K562 (cell line): ENCODE measurements around the gene LINC00305. TPM values are rescaled to one million over a fixed set of nuclear protein-coding genes. Genes with fewer than 3 reads are reported as not detected.

ENCODE experiments used
- ATAC-seq: fragments of 200-7000 bp; cut with Tn5 transposase; 3 replicates; pipeline ENCODE4 v1.9.1; 2020; ENCODE audit warnings: moderate library complexity
- BruUV-seq: library from RNA; stranded (reverse); fragments of 400-500 nt; replicated peaks from 2 replicates; lab custom pipeline; 2021; lab: Mats Ljungman, UMichigan
- CTCF ChIA-PET: fragments of 300-600 bp; formaldehyde crosslinking; extraction: SDS; loops from one replicate; lab custom pipeline; 2021; ENCODE audit warnings: low intra/inter-chr PET ratio; lab: Yijun Ruan, JAX
- POLR2A ChIA-PET: fragments of 300-600, 350-650 bp; sonication (Branson Sonifier 250); formaldehyde crosslinking; extraction: SDS; loops from one replicate; lab custom pipeline; 2021; ENCODE audit warnings: antibody characterized with exemption, inconsistent platforms; lab: Yijun Ruan, JAX
- DNase-seq, 4 experiments: peaks; one replicate each; pipeline versions ENCODE4 v3.0.0 to v3.0.0-alpha.2; 2011 to 2018; ENCODE audit warnings: low spot score in 3 of 4, mixed read lengths in 3 of 4; ENCODE audit errors: extremely low read depth in 1 of 4
- FAIRE-seq: peaks from 2 replicates; lab custom pipeline; 2011; peaks lifted over from hg19 to GRCh38; lab: Jason Lieb, UNC
- H2AFZ ChIP-seq: 2 replicates; pipeline ENCODE4 v1.6.0; 2011; ENCODE audit warnings: low read depth, low read length, control low read depth, inconsistent platforms
- H3K27ac ChIP-seq: fragments of 200-600 bp; 3 replicates; pipeline ENCODE4 v1.8.0; 2011; ENCODE audit warnings: low read depth, mild to moderate bottlenecking, control low read depth, inconsistent platforms, low read length, moderate library complexity, mixed read lengths; ENCODE audit errors: extremely low read depth
- H3K27me3 ChIP-seq, 2 experiments: fragments of 300-600 bp in 1 of 2; 2 replicates in 1 of 2; 3 replicates in 1 of 2; pipeline versions ENCODE4 v1.6.0 to v1.8.0; 2011; ENCODE audit warnings: inconsistent platforms in 2 of 2, low read length in 2 of 2, mild to moderate bottlenecking in 1 of 2, mixed read lengths in 1 of 2, moderate library complexity in 1 of 2; ENCODE audit not compliant: control insufficient read depth in 2 of 2, insufficient read depth in 2 of 2
- H3K36me3 ChIP-seq: fragments of 300-600 bp; 3 replicates; pipeline ENCODE4 v1.8.0; 2011; ENCODE audit warnings: mild to moderate bottlenecking, low read length, inconsistent platforms; ENCODE audit not compliant: control insufficient read depth, insufficient read depth
- H3K4me1 ChIP-seq, 2 experiments: fragments of 200-600 bp in 1 of 2; replicated peaks in 1 of 2; 2 replicates in 1 of 2; 3 replicates in 1 of 2; pipeline versions ENCODE4 v1.5.1 to v1.8.0; 2011; ENCODE audit warnings: inconsistent platforms in 2 of 2, low read length in 2 of 2, mild to moderate bottlenecking in 1 of 2, mixed read lengths in 1 of 2, moderate library complexity in 1 of 2; ENCODE audit not compliant: control insufficient read depth in 2 of 2, insufficient read depth in 2 of 2
- H3K4me2 ChIP-seq: 2 replicates; pipeline ENCODE4 v1.6.1; 2011; ENCODE audit warnings: low read length, control low read depth, inconsistent platforms, mixed read lengths; ENCODE audit not compliant: insufficient read depth
- H3K4me3 ChIP-seq: fragments of 200-600 bp; sonication (generic), shearing (Covaris generic); 2 replicates; pipeline ENCODE4 v1.5.1; 2016; ENCODE audit warnings: control low read depth, inconsistent platforms
- H3K79me2 ChIP-seq: fragments of 200-600 bp; 3 replicates; pipeline ENCODE4 v1.8.0; 2011; ENCODE audit warnings: low read length, inconsistent platforms; ENCODE audit not compliant: control insufficient read depth, insufficient read depth
- H3K9ac ChIP-seq, 2 experiments: 2 replicates each; pipeline versions ENCODE4 v1.6.0 to v1.6.1; 2011; ENCODE audit warnings: low read depth in 2 of 2, low read length in 2 of 2, control low read depth in 1 of 2, inconsistent platforms in 1 of 2, mild to moderate bottlenecking in 1 of 2, mixed read lengths in 1 of 2; ENCODE audit not compliant: insufficient read depth in 1 of 2
- H3K9me1 ChIP-seq: one replicate; pipeline ENCODE4 v1.6.0; 2011; ENCODE audit warnings: inconsistent platforms, mild to moderate bottlenecking, low read length, moderate library complexity; ENCODE audit not compliant: control insufficient read depth, insufficient read depth
- H3K9me3 ChIP-seq: replicated peaks from 2 replicates; pipeline ENCODE4 v1.5.1; 2011; ENCODE audit warnings: low read depth, low read length, inconsistent platforms; ENCODE audit not compliant: control insufficient read depth, insufficient read depth
- H4K20me1 ChIP-seq: replicated peaks from 2 replicates; pipeline ENCODE4 v1.6.1; 2011; ENCODE audit warnings: low read length, inconsistent platforms, mixed read lengths; ENCODE audit not compliant: control insufficient read depth, insufficient read depth
- DMBX1 ChIP-seq: fragments of 250-450 bp; sonication (Bioruptor Pico); IDR thresholded peaks from 2 replicates; pipeline ENCODE4 v1.8.0; 2022; ENCODE audit warnings: inconsistent platforms, mild to moderate bottlenecking, moderate library complexity, borderline replicate concordance
- ETV1 ChIP-seq: fragments of 450-650 bp; conservative IDR thresholded peaks from 2 replicates; pipeline ENCODE4 v1.6.1; 2016; ENCODE audit warnings: missing genetic modification characterization, control low read depth, low read depth, missing compliant biosample characterization
- LEF1 ChIP-seq: fragments of 450-650 bp; IDR thresholded peaks from 2 replicates; pipeline ENCODE4 v1.6.1; 2016; ENCODE audit warnings: mild to moderate bottlenecking
- MYBL2 ChIP-seq, 2 experiments: fragments of 450-650 bp in 1 of 2; sonication (generic) in 1 of 2; formaldehyde crosslinking in 1 of 2; IDR thresholded peaks; 2 replicates each; pipeline versions ENCODE4 v1.6.1 to v1.8.1; 2017 to 2022; ENCODE audit warnings: borderline replicate concordance in 1 of 2, inconsistent platforms in 1 of 2, low read depth in 1 of 2, mild to moderate bottlenecking in 1 of 2, missing genetic modification reagents in 1 of 2, moderate library complexity in 1 of 2
- RFX7 ChIP-seq: fragments of 250-450 bp; sonication (Bioruptor Pico); IDR thresholded peaks from 2 replicates; pipeline ENCODE4 v1.5.1; 2021; ENCODE audit warnings: mild to moderate bottlenecking
- RHOXF2B ChIP-seq: fragments of 250-450 bp; sonication (Bioruptor Pico); conservative IDR thresholded peaks from 2 replicates; pipeline ENCODE4 v1.5.1; 2021
- STAG1 ChIP-seq: sonication (generic); formaldehyde crosslinking; IDR thresholded peaks from 2 replicates; pipeline ENCODE4 v1.5.0; 2020; ENCODE audit warnings: missing genetic modification reagents, borderline replicate concordance
- ZBTB7A ChIP-seq: IDR thresholded peaks from 2 replicates; pipeline ENCODE4 v1.6.1; 2011; ENCODE audit warnings: low read depth, mild to moderate bottlenecking, low read length, moderate library complexity, borderline replicate concordance; ENCODE audit not compliant: control insufficient read depth
- ZNF347 ChIP-seq: fragments of 450-650 bp; formaldehyde crosslinking; IDR thresholded peaks from 2 replicates; pipeline ENCODE4 v1.4.0; 2020; ENCODE audit warnings: low read depth, mild to moderate bottlenecking, moderate library complexity
- ZNF583 ChIP-seq: fragments of 250-450 bp; sonication (Bioruptor Pico); IDR thresholded peaks from 2 replicates; pipeline ENCODE4 v1.4.0; 2020
- WGBS: fragments of 100-300 bp; shearing (Covaris generic); methylation state at CpG from one replicate; pipeline ENCODE4 v1.1.6; 2016; ENCODE audit warnings: low coverage, mixed read lengths; ENCODE audit not compliant: insufficient coverage; ENCODE audit errors: missing lambda C conversion rate; 5-methylcytosine and 5-hydroxymethylcytosine counted together
- in situ Hi-C: fragments of 300-500 bp; cut with MboI; formaldehyde crosslinking; loops from 4 replicates; pipeline ENCODE4 v1.15.0; 2018; ENCODE audit warnings: inconsistent platforms, mixed read lengths
- intact Hi-C: fragments of 100-400 bp; cut with micrococcal nuclease; formaldehyde crosslinking; loops from 2 replicates; pipeline ENCODE4 v1.14.2; 2022
- polyA plus RNA-seq, 8 experiments: library from polyadenylated mRNA; depleted of rRNA in 4 of 8; stranded (reverse) in 5 of 8; unstranded in 3 of 8; fragments of >200 nt; fragmentation: Nextera tagmentation in 2 of 8; fragmentation: Illumina TruSeq in 1 of 8; extraction: Ambion mirVana in 2 of 8; extraction: Trizol in 1 of 8; gene quantifications; 2 replicates each; pipeline versions ENCODE4 v1.2.1 to v1.2.3, GENCODE V29; 2011 to 2014; ENCODE audit warnings: inconsistent platforms in 1 of 8, missing spikeins in 1 of 8
- total RNA-seq, 7 experiments: library from RNA; depleted of rRNA in 6 of 7; stranded (reverse); fragments of >200 nt in 6 of 7; fragmentation: Illumina TruSeq in 2 of 7; extraction: Trizol in 2 of 7; gene quantifications; 2 replicates each; pipeline versions ENCODE4 v1.2.1 to v1.2.3, GENCODE V29; 2011 to 2021; ENCODE audit warnings: low replicate concordance in 1 of 7
- TF ChIP-seq, protein P1 (sequence below): sonication (generic); formaldehyde crosslinking; IDR thresholded peaks from 2 replicates; pipeline ENCODE4 v1.8.0; 2023; ENCODE audit warnings: mild to moderate bottlenecking, missing genetic modification reagents
- TF ChIP-seq, protein P2 (sequence below), 2 experiments: fragments of 150-350 bp in 1 of 2; IDR thresholded peaks; 2 replicates each; pipeline ENCODE4 v1.6.1; 2012 to 2016; ENCODE audit warnings: low read depth in 2 of 2, low read length in 2 of 2, mild to moderate bottlenecking in 1 of 2, moderate library complexity in 1 of 2

The LINC00305 gene
- total and polyA plus RNA-seq, 9 of the 15 experiments (the other 6 are each of a cell fraction or from before 2014, with no cell fraction given) = not detected

DNA sequence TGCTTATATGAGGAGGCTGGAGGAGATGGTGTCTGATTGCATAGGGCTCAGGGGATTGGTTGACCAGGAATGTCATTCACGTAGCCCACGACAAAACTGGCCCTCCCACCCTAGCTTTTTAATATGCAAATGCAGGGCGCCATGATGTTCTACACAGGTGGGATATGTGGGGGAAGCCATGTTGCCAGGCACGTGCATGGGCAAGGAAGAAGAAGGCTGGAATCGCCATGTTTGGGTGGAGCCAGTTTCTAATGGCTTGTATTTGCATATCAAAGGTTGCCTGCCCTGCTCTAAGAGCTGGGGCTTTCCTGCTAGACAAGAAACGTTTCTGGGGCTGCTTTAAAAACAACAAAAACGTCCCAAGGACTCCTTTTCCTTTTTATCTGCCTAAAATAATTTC lies 26.5 kb upstream of the LINC00305 start:
- intact Hi-C loops = no loop called here

More for the DNA sequence above, 26.5 kb upstream of the LINC00305 start:
- H3K9ac ChIP-seq = no peak overlapping the region
- ChIA-PET POLR2A (no interaction called here), CTCF (no interaction called here)
- no peak overlapping the region for H3K4me2 ChIP-seq
- no peaks in the 10 kb centered on the region for H3K79me2 ChIP-seq
- no peaks in the 10 kb centered on the region for H3K36me3 ChIP-seq
- ATAC-seq = no peak
- H4K20me1 ChIP-seq = no peaks in the 10 kb centered on the region
- TF ChIP-seq RFX7 (CRISPR knock-in tag) (no peak), ZNF347 (CRISPR knock-in tag) (no peak), STAG1 (CRISPR knock-in tag) (no peak), LEF1 (no peak), MYBL2 (IDR thresholded peaks at IDR 0.05; ENCODE audit: low read depth) (no peak), MYBL2 (CRISPR knock-in tag; IDR thresholded peaks at IDR 0.05; ENCODE audit: borderline replicate concordance) (no peak), DMBX1 (CRISPR knock-in tag) (no peak), RHOXF2B (no peak), ZBTB7A (no peak), ETV1 (tag) (no peak), ZNF583 (CRISPR knock-in tag) (no peak)
- TF ChIP-seq, protein P1, sequence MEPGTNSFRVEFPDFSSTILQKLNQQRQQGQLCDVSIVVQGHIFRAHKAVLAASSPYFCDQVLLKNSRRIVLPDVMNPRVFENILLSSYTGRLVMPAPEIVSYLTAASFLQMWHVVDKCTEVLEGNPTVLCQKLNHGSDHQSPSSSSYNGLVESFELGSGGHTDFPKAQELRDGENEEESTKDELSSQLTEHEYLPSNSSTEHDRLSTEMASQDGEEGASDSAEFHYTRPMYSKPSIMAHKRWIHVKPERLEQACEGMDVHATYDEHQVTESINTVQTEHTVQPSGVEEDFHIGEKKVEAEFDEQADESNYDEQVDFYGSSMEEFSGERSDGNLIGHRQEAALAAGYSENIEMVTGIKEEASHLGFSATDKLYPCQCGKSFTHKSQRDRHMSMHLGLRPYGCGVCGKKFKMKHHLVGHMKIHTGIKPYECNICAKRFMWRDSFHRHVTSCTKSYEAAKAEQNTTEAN (CRISPR knock-in tag) = no peak
- TF ChIP-seq, protein P2, sequence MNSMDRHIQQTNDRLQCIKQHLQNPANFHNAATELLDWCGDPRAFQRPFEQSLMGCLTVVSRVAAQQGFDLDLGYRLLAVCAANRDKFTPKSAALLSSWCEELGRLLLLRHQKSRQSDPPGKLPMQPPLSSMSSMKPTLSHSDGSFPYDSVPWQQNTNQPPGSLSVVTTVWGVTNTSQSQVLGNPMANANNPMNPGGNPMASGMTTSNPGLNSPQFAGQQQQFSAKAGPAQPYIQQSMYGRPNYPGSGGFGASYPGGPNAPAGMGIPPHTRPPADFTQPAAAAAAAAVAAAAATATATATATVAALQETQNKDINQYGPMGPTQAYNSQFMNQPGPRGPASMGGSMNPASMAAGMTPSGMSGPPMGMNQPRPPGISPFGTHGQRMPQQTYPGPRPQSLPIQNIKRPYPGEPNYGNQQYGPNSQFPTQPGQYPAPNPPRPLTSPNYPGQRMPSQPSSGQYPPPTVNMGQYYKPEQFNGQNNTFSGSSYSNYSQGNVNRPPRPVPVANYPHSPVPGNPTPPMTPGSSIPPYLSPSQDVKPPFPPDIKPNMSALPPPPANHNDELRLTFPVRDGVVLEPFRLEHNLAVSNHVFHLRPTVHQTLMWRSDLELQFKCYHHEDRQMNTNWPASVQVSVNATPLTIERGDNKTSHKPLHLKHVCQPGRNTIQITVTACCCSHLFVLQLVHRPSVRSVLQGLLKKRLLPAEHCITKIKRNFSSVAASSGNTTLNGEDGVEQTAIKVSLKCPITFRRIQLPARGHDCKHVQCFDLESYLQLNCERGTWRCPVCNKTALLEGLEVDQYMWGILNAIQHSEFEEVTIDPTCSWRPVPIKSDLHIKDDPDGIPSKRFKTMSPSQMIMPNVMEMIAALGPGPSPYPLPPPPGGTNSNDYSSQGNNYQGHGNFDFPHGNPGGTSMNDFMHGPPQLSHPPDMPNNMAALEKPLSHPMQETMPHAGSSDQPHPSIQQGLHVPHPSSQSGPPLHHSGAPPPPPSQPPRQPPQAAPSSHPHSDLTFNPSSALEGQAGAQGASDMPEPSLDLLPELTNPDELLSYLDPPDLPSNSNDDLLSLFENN (IDR thresholded peaks at IDR 0.05; ENCODE audit: low read depth in 2 of 2, low read length in 2 of 2) = no peak
- no peak for DNase-seq
- H3K27ac ChIP-seq = no peak overlapping the region
- in situ Hi-C loops = no loop called here
- H3K9me1 ChIP-seq = no peaks in the 10 kb centered on the region
- no TSS peak for BruUV-seq
- no peaks in the 10 kb centered on the region for H3K27me3 ChIP-seq
- no peaks in the 10 kb centered on the region for H3K4me1 ChIP-seq
- FAIRE-seq = no peak
- WGBS = 0% methylated on average over 5 of the region's 7 CpGs
- H3K4me3 ChIP-seq = no peak overlapping the region
- H3K9me3 ChIP-seq = no peaks in the 10 kb centered on the region
- no peak overlapping the region for H2AFZ ChIP-seq
